Effector CD4-positive, alpha-beta T cell (primary cell): Measurements from ENCODE around the gene PM20D2.
"Not testable (repeated sequence)": the region's sequence is repeated elsewhere in the genome, so short reads cannot be mapped to it uniquely, and the experiment has no call there.

Experiments
- DNase-seq: peaks from one replicate; pipeline ENCODE4 v3.0.0-alpha.2; 2020
- total RNA-seq: gene quantifications from one replicate; lab custom pipeline; 2026; lab: John Stamatoyannopoulos, UW

PM20D2 gene
- 25.9 reads per million, percentile 53 among the genes with 10 or more reads in this experiment for total RNA-seq

GRCh38 chr6:89145956-89146717, at the start of gene PM20D2:
TSS of gene PM20D2 (plus strand) at chr6:89146055. CDS start at chr6:89146145, 90 bp downstream.
- peak; percentile 38 for DNase-seq

DNA sequence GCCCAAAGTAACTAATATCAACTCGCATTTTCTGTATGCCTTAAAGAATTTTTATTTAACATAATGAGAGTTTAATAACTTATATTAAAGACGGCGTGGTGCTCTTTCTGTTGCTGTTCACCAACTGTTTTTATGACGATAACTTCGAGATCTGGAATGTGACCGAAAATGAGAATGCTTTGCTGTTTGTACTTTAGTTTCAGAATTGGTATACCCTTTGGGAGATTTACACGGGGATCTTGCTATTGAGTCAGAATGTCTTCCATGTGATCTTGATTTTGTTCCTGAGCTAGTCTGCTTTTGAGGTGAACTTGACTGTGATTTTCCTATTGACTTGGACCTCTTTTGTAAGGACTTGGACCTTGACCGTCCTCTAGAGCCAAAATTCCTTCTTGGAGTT, 47.4 kb upstream of the PM20D2 start:
- no peak for DNase-seq

DNA sequence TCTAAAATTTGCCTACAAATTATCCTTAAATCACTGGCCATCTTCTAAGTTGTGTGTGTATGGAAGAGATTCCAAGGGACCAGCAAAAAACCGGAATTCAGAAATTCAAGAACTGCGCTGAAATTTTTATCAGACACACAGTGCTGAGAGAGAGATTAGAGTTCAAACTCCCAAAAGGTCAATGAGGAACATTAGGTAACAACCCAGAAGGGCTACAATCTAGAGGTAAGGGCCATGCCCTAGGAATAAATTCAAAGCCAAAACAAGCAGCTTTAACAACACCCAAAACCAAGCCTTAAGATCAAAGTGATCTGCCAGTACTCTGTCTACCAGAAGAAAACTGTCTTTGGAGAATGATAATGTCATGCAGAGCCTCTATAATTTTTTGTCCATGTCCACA, 45.7 kb upstream of the PM20D2 start:
- no peak for DNase-seq

DNA sequence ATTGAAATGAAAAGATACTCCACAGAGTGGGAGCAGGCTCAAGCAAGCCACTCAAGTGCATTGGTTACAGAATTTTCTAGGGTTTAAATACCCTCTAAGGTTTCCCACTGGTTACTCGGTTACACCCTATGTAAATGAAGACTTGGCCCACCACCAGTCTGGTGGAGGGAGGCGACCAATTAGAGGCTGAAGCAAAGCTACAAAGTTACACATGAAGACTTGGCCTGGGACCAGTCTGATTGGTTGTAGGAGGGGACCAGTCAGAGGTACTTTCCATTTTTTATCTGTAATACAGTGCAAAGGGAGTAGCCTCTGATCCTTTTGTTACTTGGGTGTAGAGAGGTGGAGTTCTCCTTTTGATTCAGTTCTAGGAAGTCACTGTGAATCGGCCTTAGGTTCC, 35.6 kb upstream of the PM20D2 start:
- no peak for DNase-seq

GRCh38 chr6:89111933-89112332, 33.9 kb upstream of the PM20D2 start:
- no peak for DNase-seq

DNA sequence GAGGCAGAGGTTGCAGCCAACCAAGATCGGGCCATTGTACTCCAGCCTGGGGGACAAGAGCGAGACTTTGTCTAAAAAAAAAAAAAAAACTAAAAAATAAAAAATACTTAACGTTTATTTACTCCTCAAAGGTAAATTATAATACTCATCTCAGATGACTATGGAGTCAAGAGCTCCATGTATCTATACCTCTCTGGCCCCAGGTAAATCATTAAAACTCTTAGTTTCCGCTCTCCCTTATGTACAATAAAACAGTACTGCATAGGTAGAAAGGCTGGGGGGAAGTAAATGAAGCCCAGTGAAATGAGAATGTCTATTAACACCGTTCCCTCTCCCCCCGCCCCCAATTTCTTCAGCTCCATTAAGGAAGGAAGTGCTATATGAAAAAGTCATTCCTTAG, 29.2 kb upstream of the PM20D2 start:
- DNase-seq = no peak

- DNase-seq = peak; percentile 13
These were observed 28.4 kb upstream of the PM20D2 start, which contains the start of gene SRSF12 for GRCh38 chr6:89117211-89118108. TSS of gene SRSF12 (minus strand) at chr6:89118071. CDS start at chr6:89117887, 184 bp downstream.

GRCh38 chr6:89118931-89119330, 26.9 kb upstream of the PM20D2 start:
- no peak for DNase-seq

DNA sequence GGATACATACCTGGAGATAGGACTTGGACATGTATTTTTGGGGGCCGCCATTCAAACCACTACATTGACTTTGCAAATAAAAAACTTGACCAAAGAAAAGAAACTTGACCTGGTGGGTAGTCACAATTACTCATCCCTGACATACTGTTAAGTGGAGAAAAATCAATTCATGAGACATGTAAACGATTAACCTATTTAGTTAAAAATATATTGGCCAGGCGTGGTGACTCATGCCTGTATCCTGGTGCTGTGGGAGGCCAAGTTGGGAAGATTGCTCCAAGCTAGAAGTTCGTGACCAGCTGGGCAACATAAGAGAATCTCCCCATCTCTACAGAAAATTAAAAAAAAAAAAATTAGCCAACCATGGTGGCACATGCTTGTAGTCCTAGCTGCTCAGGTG, 25.5 kb upstream of the PM20D2 start:
- no peak for DNase-seq

- DNase-seq = no peak
These were observed 23.9 kb upstream of the PM20D2 start for GRCh38 chr6:89121934-89122333.

DNA sequence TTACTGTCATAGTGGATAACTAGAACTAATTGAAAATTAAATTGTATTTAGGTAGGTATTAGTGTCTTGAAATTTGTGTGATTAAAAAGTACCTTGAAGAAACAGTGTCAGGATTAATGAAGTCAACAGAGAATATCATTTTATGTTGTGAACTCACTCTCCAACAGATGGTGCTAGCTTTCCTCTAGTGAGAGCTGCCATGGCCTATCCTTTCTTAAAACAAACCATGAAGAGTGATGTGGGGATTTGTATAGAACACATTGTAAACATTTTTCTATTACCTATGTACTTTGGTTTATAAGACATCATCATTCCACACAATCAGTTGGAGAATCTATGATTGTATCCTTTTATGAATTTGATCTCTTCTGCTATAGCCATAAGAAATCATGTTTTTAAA, 23.2 kb upstream of the PM20D2 start:
- DNase-seq = no peak

DNA sequence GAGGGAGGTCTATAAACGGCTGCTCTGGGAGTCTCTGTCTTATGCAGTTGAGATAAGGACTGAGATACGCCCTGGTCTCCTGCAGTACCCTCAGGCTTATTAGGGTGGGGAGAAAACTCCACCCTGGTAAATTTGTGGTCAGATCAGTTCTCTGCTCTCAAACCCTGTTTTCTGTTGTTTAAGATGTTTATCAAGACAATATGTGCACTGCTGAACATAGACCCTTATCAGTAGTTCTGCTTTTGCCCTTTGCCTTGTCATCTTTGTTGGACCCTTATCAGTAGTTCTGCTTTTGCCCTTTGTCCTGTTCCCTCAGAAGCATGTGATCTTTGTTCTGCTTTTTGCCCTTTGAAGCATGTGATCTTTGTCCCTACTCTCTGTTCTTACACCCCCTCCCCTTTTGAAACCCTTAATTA, 17.6 kb upstream of the PM20D2 start:
- not testable (repeated sequence) for DNase-seq

GRCh38 chr6:89131599-89131998, 14.3 kb upstream of the PM20D2 start:
- DNase-seq = no peak

GRCh38 chr6:89132057-89132456, 13.8 kb upstream of the PM20D2 start:
- DNase-seq = no peak

DNA sequence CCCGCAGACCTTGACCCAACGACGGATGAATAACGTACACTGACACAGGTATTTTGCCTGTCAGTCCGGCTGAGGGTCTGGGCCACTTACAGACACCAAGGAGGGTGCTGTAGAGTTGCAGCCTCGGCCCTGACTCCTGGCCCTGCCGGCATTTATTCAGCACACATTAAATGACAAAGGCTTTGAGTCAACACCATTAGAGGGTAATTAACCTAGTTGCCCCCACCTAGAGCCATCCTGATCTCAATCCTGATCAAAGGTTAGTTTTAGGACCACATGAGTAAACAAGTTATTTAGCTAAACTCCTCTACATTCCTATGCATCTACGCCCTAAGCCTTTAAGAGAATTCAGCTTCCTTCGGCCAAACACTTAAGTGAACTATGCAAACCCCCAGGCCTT, 11.9 kb upstream of the PM20D2 start:
- no peak for DNase-seq

DNA sequence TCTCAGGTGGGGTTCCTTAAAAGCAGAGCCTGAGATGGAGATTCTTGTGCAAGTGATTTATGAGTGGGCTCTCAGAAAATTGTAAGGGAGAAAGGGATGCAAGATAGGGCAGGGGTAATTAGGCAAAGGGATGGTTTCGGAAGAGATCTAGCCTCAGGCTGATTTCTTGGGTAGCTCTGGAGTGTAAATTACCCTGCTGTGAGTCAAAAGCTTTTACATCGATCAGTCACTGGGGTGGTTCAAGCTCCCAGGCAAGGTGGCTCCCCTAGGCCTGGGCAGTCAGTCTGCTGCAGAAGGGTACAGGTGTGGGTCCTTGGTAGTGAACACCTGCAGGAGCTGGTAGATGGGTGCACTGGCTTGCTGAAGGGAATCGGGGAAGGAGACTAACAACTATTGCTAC, 11.1 kb upstream of the PM20D2 start:
- no peak for DNase-seq

DNA sequence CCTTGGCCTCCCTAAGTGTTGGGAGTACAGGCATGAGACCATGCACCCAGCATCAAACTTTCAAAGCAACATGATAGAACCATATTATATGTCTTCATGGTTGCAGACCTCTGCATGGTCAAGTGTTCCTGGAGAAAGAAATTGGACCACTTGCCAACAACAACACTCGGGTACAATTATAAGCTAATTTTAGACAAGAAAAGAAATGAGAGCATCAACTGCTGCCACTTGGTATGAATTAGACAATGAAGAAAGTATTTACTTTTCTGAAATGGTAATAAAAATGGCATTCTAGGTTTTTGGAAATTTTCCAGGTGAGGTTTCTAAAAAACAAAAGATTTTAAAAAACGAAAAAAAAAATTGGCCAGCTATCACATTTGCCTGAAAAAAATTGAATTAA, 7.7 kb upstream of the PM20D2 start:
- DNase-seq = no peak

DNA sequence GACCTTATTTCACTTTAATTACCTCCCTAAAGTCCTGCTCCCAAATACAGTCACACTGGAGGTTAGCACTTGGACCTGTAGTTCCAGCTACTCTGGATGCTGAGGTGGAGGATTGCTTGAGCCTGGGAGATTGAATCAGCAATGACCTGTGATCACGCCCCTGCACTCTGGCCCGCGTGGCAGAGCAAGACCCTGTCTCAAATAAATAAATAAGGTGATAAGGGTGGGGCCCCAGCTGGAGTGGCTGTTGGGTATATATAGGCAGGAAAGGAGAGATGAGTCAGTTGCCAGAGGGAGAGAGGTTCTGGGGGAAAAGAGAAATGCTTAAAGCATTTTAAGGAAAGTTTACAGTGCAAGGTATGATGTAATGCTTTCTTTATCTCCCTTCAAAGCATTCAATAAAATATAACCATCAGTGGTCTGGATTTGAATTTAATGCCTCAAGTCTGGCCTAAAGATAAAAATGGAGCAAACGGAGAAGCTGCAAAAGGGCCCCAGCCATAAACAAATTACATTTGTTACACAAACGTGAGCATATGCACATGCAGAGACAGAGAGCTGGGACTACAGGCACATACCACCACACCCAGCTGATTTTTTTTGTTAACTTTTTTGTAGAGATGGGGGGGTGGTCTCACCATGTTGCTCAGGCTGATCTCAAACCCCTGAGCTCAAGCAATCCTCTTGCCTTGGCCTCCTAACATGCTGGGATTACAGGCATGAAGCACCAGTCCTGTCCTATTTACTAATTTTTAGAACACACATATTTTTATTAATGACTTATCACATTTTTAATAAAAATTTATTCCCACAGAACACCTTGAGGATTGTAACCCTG, 6.1 kb upstream of the PM20D2 start:
- DNase-seq = no peak

DNA sequence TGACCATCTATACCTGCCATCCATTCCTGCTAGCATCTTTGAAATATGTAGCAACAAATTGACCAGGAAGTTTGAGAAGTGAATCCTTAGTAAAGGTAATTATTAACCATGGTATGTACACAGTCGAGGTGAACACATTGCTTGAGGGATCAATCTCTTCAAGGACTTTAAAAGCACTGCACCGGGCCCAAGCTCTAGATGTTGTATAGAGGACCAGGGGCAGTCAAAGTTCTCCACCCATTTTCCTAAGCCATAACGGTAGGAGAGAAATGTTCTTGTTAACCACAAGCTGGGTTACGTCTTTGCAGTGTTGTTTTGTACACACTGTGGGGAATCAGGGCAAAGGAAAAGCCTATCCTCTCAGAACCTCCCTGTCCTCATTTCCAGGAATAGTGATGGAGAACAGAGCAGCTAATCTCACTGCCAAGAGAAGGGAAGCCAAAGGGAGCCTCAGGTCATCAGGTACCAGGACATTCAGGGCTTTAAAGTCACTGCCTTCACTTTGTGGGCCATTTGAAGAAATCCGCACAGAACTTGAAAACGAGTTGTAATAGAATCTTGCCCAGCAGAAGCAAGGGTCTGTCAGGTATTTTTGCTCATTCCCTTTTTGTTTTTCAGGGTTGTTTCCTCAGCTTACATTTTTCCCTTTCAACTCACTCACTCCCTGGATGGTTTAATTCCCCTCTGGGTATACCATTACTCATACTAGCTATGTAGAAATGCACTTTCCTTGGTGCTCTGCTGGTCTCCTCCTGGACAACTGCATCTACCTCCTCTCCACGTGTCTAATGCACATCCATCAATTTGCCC, 5.3 kb upstream of the PM20D2 start:
- no peak for DNase-seq

DNA sequence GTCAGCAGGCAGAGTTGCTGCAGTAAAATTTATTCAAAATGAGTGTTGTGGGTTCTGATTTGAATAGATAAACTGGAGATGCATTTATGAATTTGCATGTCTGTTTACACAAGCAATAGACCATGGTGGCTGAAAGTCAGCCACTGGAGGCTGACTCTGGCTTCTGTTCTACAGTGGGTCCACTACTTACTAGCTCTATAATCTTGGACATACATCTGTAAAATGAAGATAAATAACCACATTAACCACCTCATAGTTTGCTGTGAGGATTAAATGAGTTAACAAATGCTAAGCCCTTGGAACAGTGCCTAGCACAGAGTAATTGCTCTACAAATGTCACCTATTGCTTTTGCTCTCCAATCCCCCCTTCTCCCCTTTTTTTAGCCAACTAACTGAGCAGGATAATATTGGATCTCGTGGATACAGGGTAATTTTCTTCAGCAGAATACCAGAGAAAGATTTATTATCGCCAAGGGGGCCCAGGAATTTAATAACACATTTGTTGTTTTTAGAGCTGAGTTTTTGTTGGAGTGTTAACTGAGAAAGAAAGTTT, 1.4 kb upstream of the PM20D2 start:
- DNase-seq = no peak

DNA sequence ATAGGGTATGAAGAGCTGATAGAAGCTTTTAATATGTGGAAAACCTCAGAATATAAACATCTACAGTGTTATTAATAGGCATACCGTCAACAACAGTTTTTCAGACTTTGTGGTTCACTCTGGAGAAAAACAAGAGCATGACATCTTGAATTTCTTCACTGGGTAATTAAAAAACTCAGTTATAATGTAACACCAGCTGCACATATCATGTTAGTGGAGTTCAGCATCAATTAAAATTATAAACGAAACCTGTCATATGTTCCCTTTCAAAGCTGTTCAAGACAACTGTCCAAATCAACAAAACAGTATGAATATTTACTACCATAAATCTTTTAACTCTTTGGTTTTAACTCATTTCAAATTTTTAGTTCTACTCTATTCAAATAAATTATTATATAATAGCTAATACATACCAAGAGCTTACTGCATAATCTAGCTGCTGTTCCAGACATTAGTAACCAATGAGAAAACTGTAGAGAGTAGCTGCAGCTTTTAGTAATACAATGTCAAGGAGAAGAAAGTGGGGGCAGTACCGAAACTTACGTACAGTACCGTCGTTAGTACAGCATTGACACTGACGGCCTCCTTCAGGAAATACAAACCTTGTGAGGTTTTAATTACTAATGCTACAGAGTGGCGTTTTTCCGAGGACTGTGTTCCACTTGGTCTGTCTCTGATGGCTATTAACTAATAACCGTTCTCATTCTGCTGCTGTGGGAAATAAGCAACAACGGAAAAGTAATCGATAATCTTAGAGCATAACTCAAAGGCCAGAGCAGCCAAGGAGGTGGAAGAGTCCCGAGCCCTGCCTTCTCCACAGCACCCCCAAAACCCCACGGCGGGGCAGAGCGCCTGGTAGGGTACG, 532 bp upstream of the PM20D2 start:
- DNase-seq = peak; percentile 5
